Measurements from ENCODE around the gene DERA. TPM values are rescaled to one million over a fixed set of nuclear protein-coding genes. Genes with fewer than 3 reads are reported as not detected.
"Not testable (repeated sequence)": the region's sequence is repeated elsewhere in the genome, so short reads cannot be mapped to it uniquely, and the experiment has no call there.

The DERA gene
- 45.5 and 97.3 TPM in 2 replicates for total RNA-seq (2014; rRNA removed; shearing (Covaris generic); ENCODE audit: low replicate concordance)

DNA sequence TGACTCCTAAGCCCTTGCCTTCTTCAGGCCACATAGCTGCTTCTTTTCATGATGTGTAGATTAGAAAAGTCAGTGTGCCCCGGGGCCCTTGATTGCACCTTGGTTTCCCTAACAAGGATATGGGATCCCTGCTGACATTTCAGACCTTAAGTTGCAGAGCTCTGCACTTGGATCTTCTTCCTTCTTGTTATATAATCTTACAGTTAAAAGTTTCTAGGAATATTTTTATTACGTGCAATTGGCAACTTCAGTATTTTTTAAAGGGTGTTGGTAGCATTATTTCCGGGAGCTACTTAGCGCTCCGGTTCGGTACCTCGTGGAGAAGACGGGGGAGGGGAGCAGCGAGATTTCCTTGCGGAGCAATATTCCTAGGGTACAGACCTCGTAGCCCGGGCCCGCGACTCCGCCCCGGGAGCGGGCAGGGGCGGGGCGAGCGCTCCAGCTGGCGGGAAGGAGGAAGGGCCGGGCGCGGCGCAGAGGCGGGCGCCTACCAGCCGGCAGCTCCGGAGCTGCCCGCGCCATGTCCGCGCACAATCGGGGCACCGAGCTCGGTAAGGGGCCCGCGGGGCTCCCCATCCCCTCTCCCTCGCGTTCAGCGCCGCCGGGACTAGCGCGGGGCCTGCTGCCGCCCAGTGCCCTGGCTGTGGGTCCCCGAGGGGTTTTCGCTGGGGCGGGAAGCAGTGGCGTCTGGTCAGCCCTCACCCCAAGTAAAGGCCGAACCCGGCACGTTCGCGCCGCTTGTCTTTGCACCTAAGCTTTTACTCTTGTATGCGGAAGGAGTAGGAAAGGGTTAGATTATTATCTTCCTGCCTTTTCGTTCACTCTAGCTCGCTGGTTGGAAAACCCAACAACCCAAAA, at the start of gene DERA:
Gene DERA (plus strand): TSS at position 469 of the 858 bp plus-strand sequence. CDS start 52 bp downstream, at position 521.
- Histone ChIP-seq H3K36me3 (peaks cover 11% of the 10 kb centered on the region), H3K27me3 (no peaks in the 10 kb centered on the region), H3K4me3 (peak within 1 kb of the TSS; percentile 94), H3K9me3 (peaks cover 2% of the 10 kb centered on the region; the same call in 1 of the 2 replicates)
- DNase-seq, result peak; percentile 90

DNA sequence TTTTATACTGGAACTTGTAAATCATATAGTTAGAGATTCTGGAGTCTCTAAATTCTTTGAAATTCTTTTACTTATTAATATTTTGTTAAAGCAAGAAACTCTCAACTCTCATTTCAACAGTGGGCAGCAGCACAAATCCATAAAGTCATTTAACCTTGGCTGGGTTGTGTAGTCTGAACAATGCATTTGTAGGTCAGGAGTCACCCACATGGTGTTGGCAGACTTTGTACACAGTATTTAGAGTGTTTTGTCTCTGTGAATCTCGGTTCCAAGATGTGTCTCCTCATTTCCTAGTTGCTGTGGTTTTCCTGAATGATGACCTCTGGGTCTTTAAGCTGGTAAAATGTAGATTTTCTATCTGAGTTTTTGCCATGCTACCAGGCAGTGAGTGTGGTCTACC, 49.7 kb upstream of the DERA start:
- DNase-seq, result no peak
- H3K4me3 ChIP-seq, result no peak overlapping the region
- no peaks in the 10 kb centered on the region for H3K9me3 ChIP-seq
- no peaks in the 10 kb centered on the region for H3K36me3 ChIP-seq
- no peaks in the 10 kb centered on the region for H3K27me3 ChIP-seq

DNA sequence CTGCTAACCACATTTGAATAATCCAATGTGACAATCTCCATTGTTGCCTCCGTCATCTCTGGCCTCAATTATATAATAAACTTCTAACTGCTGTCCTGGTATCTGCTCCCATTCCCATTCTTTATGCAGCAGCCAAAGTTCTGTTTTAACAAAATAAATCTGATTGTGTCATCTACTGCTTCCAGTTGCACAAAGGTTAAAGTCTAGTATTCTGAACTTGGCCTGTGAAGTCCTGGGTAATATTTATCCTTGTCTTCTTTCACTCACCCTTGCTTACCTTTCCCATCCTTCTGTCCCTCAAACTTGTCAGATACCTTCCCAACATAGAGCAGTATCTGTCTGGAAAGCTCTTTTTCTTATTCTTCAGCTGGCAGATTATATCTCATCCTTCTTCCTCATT, 48.3 kb upstream of the DERA start:
- no peak overlapping the region for H3K4me3 ChIP-seq
- H3K27me3 ChIP-seq, result no peaks in the 10 kb centered on the region
- DNase-seq, result no peak
- no peaks in the 10 kb centered on the region for H3K9me3 ChIP-seq
- no peaks in the 10 kb centered on the region for H3K36me3 ChIP-seq

DNA sequence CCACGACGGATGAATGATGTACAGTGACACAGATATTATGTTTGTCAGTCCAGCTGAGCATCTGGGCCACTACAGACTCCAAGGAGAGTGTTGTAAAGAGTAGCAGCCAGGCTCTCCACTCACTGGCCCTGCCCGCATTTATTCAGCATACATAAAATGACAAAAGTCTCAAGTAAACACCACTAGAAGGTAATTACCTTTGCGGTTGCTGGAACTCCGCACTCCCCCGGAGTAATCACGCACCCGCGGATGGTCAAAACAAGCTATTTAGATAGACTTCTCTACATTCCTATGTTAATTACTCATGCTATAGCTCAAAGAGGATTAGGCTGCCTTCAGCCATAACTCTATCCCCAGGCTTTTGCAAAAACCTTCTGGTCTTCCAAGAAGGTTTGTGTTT, 47.8 kb upstream of the DERA start:
- H3K4me3 ChIP-seq, result no peak overlapping the region
- peak; percentile 35 for DNase-seq
- H3K9me3 ChIP-seq, result no peaks in the 10 kb centered on the region
- H3K27me3 ChIP-seq, result no peaks in the 10 kb centered on the region
- H3K36me3 ChIP-seq, result no peaks in the 10 kb centered on the region

DNA sequence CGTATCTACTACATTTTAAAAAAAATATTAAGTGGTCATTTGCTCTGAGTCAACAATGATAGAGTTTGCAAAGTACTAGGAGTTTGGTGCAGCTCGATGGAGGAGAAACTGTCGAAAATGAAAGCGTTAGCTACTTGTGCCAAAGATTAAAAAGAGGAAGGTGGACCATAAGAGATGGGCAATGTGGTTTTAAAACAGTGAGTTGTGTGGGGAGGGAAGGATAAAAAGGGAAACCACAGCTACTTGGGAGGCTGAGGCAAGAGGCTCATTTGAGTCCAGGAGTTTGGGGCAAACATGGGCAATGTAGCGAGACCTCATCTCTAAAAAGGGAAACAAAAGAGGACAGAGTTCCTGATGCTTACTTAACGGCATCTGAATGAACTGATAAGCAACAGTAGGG, 47.1 kb upstream of the DERA start:
- DNase-seq, result no peak
- Histone ChIP-seq H3K27me3 (no peaks in the 10 kb centered on the region), H3K4me3 (no peak overlapping the region), H3K36me3 (no peaks in the 10 kb centered on the region), H3K9me3 (no peaks in the 10 kb centered on the region)

DNA sequence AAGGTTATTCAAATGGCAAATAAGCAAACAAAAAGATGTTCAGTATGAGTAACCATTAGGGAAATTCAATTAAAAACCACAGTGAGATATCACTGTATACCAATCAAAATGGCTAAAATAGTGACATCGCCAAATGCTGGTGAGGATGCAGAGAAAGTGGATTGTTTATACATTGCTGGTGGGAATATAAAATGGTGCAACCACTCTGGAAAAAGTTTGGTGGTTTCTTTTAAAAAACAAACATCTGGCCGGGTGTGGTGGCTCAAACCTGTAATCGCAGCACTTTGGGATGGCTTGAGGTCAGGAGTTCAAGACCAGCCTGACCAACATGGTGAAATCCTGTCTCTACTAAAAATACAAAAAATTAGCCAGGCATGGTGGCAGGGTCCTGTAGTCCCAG, 42.9 kb upstream of the DERA start:
- DNase-seq, result no peak
- no peaks in the 10 kb centered on the region for H3K27me3 ChIP-seq

DNA sequence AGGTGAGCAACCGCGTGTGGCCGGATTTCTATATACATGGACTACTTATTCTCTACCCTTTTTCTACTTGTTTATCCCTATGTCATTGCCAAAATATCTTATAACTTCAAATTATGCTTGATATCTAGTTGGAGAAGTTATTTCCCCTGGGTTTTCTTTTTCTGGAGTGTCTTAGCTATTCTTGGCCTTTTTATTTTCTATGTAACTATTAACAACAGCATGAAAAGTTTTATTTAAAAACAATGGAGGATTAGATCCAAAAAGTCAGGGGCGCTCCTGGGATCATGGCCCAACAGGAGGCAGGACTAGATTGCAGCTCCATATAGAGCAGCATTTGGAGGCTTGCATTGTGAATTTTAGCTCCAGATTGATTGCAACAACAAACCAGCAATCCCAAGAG, 37.6 kb upstream of the DERA start:
- Histone ChIP-seq H3K36me3 (no peaks in the 10 kb centered on the region), H3K27me3 (no peaks in the 10 kb centered on the region), H3K9me3 (no peaks in the 10 kb centered on the region), H3K4me3 (no peak overlapping the region)
- DNase-seq, result no peak

More for the DNA sequence above, 42.9 kb upstream of the DERA start:
- no peaks in the 10 kb centered on the region for H3K9me3 ChIP-seq
- H3K36me3 ChIP-seq, result no peaks in the 10 kb centered on the region
- no peak overlapping the region for H3K4me3 ChIP-seq

DNA sequence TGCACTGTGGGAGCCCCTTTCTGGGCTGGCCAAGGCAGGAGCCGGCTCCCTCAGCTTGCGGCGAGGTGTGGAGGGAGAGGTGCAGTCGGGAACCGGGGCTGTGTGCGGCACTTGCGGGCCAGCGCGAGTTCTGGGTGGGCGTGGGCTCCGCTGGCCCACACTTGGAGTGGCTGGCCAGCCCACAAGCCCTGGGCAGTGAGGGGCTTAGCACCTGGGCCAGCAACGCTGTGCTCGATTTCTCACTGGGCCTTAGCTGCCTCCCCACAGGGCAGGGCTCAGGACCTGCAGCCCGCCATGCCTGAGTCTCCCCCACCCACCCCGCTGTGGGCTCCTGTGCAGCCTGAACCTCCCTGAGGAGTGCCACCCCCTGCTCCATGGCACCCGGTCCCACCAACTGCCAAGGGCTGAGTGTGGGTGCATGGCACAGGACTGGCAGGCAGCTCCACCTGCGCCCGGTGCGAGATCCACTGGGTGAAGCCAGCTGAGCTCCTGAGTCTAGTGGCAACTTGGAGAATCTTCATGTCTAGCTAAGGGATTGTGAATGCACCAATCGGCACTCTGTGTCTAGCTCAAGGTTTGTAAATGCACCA, 36.5 kb upstream of the DERA start:
- H3K27me3 ChIP-seq, H3K36me3 ChIP-seq, H3K9me3 ChIP-seq, H3K4me3 ChIP-seq, DNase-seq: not testable (repeated sequence)

DNA sequence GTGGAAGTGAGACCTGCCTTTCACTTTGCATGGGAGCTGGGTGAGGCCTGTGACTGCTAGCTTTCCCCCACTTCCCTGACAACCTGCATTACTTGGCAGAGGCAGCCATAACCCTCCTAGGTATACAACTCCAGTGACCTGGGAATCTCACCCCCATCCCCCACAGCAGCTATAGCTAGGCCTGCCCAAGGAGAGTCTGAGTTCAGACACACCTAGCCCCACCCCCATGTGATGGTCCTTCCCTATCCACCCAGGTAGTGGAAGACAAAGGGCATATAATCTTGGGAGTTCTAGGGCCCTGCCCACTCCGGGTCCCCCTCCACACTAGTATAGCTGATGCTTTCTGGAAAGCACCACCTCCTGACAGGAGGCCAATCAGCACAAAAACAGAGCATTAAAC, 35.3 kb upstream of the DERA start:
- Histone ChIP-seq H3K36me3 (no peaks in the 10 kb centered on the region), H3K9me3 (no peaks in the 10 kb centered on the region), H3K4me3 (no peak overlapping the region), H3K27me3 (no peaks in the 10 kb centered on the region)
- no peak for DNase-seq

DNA sequence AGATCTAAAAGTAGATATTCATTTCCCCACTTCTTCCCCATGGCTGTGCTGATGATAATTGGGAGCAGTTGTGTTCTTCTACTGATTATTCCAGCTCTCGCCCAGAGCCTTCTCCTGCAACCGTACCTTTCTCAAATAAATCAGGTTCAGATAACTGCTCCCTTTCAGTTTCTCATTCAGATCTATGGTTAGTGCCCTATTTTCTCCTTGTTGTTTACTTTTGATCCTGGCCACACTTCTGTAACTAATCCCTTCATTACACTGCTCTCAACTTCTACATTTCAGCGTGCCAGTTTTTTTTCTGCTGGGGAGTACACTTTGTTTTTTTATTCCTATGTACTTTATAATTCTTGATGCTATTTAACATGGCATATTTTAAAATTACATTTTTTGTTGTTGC, 31.7 kb upstream of the DERA start:
- DNase-seq, result no peak
- Histone ChIP-seq H3K27me3 (no peaks in the 10 kb centered on the region), H3K9me3 (no peaks in the 10 kb centered on the region), H3K4me3 (no peak overlapping the region), H3K36me3 (peaks cover 13% of the 10 kb centered on the region)

DNA sequence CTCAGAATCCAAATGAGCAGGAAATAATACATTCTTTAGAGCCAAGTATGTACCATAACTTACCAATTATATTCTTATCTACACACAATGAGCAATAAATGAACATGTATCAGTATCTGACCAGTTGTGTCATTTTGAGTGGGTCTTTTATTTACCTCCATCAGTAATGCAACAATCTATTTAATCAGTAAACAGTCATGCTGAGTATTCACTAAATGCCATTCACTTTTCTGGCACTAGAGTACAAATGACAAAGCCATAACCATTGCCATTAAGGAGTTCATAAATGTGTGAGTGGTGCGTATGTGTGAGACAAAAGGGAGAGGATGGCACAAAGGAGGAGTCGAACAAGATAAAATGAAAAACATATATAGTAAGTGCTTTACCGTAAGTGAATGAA, 30.4 kb upstream of the DERA start:
- Histone ChIP-seq H3K9me3 (no peaks in the 10 kb centered on the region), H3K4me3 (no peak overlapping the region), H3K27me3 (no peaks in the 10 kb centered on the region), H3K36me3 (peaks cover 23% of the 10 kb centered on the region)
- DNase-seq, result no peak

DNA sequence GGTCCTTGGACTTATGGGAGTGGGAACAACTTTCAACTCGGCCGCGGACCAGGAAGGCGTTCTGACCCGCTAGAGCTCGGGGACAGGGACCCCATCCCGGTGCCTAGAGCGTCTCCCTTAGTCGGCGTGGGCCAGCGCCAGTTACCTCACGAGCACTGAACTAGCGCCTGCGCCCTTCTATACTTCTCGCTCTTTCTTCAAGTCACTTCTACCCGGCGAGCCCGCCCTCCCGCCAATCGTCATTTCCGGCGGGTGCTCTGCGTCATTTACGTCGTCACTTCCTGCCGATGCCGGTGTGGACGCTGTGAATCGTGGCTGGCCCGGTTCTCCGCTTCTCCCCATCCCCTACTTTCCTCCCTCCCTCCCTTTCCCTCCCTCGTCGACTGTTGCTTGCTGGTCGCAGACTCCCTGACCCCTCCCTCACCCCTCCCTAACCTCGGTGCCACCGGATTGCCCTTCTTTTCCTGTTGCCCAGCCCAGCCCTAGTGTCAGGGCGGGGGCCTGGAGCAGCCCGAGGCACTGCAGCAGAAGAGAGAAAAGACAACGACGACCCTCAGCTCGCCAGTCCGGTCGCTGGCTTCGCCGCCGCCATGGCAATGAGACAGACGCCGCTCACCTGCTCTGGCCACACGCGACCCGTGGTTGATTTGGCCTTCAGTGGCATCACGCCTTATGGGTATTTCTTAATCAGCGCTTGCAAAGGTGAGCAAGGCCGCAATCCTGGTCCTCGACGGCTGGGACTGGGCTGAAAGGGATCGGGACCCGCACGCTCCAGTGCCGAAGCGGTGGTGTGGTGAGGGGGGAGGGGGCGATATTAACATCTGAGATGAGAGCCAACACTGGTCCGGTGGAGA, 28.8 kb upstream of the DERA start, which contains the start of gene STRAP:
Gene STRAP (plus strand): TSS at position 270 of the 854 bp plus-strand sequence. CDS start 321 bp downstream, at position 591.
- Histone ChIP-seq H3K36me3 (peaks cover 39% of the 10 kb centered on the region), H3K9me3 (no peaks in the 10 kb centered on the region), H3K27me3 (no peaks in the 10 kb centered on the region), H3K4me3 (peak within 1 kb of the TSS; percentile 94)
- DNase-seq, result peak; percentile 98

DNA sequence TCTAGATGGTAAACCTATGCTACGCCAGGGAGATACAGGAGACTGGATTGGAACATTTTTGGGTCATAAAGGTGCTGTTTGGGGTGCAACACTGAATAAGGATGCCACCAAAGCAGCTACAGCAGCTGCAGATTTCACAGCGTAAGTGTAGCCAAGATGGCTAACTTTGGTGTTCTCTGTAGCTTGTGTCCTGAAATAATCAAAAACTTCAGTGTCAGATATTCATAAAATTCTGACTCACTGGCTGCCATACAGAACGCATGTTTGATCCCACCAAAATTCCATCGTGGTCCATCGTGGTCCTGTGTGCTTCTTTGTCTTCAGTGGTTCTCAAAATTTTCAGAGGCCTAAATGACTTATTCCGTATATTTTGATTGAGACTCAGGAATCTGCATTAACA, 27.6 kb upstream of the DERA start:
- Histone ChIP-seq H3K36me3 (peaks cover 49% of the 10 kb centered on the region), H3K27me3 (no peaks in the 10 kb centered on the region), H3K4me3 (peak overlapping the region; percentile 94), H3K9me3 (no peaks in the 10 kb centered on the region)
- DNase-seq, result no peak

DNA sequence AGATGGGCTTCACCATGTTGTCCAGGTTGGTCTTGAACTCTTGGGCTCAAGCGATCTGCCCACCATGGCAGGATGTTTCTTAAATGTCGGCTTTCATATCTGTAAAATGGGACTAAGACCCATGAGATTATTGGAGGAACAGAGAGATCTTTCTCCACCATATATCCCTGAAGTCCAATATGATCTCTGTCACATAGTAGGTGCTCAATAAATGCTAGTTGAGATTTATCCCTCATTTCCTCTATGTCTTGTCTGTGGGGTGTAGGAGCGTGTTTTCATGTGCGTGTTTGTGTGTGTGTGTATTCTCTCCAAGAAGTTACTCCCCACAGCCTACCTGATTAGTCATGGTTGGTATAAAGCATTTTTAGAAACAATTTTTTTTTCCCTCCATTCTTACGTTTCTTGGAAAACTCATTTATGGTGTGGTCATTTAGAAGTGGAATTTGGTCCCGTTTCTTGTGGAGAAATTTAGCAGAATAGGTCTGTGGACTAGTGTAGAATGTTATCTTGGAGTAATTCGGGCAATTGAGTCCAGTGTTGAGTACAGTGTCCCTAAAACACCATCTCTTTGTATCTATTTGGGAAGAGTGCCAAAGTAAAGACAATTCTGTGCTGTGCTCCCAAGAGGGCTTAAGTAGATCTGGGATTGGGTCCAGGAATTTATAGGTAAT, 24.6 kb upstream of the DERA start:
- Histone ChIP-seq H3K4me3 (no peak overlapping the region), H3K9me3 (no peaks in the 10 kb centered on the region), H3K36me3 (peaks cover 76% of the 10 kb centered on the region), H3K27me3 (no peaks in the 10 kb centered on the region)
- DNase-seq, result no peak

DNA sequence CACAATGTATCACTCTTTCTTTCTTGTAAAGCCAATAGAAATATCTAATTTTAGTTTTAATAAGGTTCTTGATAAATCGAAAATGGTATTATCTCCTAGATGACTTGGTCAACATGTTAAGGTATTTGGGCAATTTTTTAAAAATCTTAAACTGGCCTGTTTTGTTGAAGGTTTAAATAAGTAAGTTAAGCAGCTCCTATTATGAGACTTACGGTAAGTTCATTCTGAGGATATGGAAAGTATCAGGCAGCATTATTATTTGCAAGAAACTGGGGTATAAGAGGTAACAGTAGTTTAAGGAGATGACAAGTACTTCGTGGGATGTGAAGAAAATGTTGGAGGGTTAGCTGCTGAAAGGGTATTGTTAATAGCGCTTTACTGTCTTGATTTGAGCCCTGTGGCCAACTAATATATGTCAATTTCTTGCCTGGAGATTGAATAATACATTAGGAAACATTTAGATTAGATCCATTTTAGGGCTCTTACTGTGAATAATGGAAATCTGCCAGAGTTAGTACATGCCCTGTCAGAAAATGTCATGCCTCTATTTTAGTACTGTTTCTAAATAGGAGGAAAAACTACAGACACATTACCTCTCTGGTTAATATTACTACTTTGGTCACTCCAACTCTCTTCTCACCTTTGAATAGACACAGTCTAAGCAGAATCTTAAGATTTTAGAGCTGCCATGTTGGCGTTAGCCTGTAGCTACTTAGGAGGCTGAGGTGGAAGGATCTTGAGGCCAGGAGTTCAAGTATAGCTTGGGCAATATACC, 23.9 kb upstream of the DERA start:
- Histone ChIP-seq H3K36me3 (peaks cover 81% of the 10 kb centered on the region), H3K4me3 (no peak overlapping the region), H3K27me3 (no peaks in the 10 kb centered on the region), H3K9me3 (no peaks in the 10 kb centered on the region)
- DNase-seq, result no peak
